LNCAP (cell line): ENCODE data around the gene LIPJ.

Experiments used
- TF ChIP-seq, protein P1 (sequence below): fragments of 450-650 bp; IDR thresholded peaks from 2 replicates; pipeline ENCODE4 v1.5.1; 2017; ENCODE audit warnings: mild to moderate bottlenecking

Gene LIPJ

GRCh38 chr10:88586462-88586861 lies at the start of gene LIPJ:
LIPJ (plus strand) TSS chr10:88586762; CDS start chr10:88590688, 3,926 bp downstream.
- TF ChIP-seq, protein P1, sequence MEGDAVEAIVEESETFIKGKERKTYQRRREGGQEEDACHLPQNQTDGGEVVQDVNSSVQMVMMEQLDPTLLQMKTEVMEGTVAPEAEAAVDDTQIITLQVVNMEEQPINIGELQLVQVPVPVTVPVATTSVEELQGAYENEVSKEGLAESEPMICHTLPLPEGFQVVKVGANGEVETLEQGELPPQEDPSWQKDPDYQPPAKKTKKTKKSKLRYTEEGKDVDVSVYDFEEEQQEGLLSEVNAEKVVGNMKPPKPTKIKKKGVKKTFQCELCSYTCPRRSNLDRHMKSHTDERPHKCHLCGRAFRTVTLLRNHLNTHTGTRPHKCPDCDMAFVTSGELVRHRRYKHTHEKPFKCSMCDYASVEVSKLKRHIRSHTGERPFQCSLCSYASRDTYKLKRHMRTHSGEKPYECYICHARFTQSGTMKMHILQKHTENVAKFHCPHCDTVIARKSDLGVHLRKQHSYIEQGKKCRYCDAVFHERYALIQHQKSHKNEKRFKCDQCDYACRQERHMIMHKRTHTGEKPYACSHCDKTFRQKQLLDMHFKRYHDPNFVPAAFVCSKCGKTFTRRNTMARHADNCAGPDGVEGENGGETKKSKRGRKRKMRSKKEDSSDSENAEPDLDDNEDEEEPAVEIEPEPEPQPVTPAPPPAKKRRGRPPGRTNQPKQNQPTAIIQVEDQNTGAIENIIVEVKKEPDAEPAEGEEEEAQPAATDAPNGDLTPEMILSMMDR, result no peak

GRCh38 chr10:88537322-88537721 lies 49.2 kb upstream of the LIPJ start:
- TF ChIP-seq, protein P1, result no peak

- TF ChIP-seq, protein P1, result no peak
Observed at GRCh38 chr10:88538048-88538447, 48.5 kb upstream of the LIPJ start.

- TF ChIP-seq, protein P1, result no peak
Observed at GRCh38 chr10:88540351-88540750, 46.2 kb upstream of the LIPJ start.

GRCh38 chr10:88541116-88541626 lies 45.4 kb upstream of the LIPJ start:
- TF ChIP-seq, protein P1, result no peak

GRCh38 chr10:88542522-88542921 lies 44.0 kb upstream of the LIPJ start:
- TF ChIP-seq, protein P1, result no peak

- TF ChIP-seq, protein P1, result no peak
Observed at GRCh38 chr10:88544140-88544870, 42.3 kb upstream of the LIPJ start.
